Naive thymus-derived CD8-positive, alpha-beta T cell (primary cell): ENCODE measurements around the gene IQSEC1. TPM values are rescaled to one million over a fixed set of nuclear protein-coding genes. Genes with fewer than 3 reads are reported as not detected.

Experiments
- ATAC-seq, 2 donors: fragments of 150-1000 bp; cut with Tn5 transposase in 1 of 2; sonication (Bioruptor Pico), chemical (Tn5 transposase) in 1 of 2; 1 replicate in 1 of 2; 2 replicates in 1 of 2; pipeline ENCODE4 v1.10.0; 2021; ENCODE audit warnings: mild to moderate bottlenecking in 2 of 2, moderate library complexity in 2 of 2
- POLR2A ChIA-PET: fragments of 350-600 bp; sonication (Branson Sonifier 250); formaldehyde crosslinking; loops from one replicate; lab custom pipeline; 2021; ENCODE audit warnings: antibody characterized with exemption; lab: Charles Lee
- DNase-seq, 10 donors: peaks; one replicate each; pipeline versions ENCODE4 v3.0.0 to v3.0.0-alpha.2; 2020 to 2022
- H3K27ac Mint-ChIP-seq, 10 donors: one replicate each; pipeline ENCODE4 v1.8.0; 2020 to 2022; ENCODE audit warnings: mild to moderate bottlenecking in 10 of 10, mixed read lengths in 10 of 10, moderate library complexity in 4 of 10, inconsistent platforms in 1 of 10
- H3K27me3 Mint-ChIP-seq, 5 donors: one replicate each; pipeline ENCODE4 v1.8.0; 2021 to 2022; ENCODE audit warnings: mixed read lengths in 5 of 5
- H3K36me3 Mint-ChIP-seq, 3 donors: one replicate each; pipeline ENCODE4 v1.8.0; 2020 to 2022; ENCODE audit warnings: mixed read lengths in 3 of 3, mild to moderate bottlenecking in 2 of 3, inconsistent platforms in 1 of 3
- H3K4me1 Mint-ChIP-seq, 4 donors: one replicate each; pipeline ENCODE4 v1.8.0; 2021 to 2022; ENCODE audit warnings: mixed read lengths in 4 of 4
- H3K4me3 Mint-ChIP-seq, 10 donors: one replicate each; pipeline ENCODE4 v1.8.0; 2020 to 2022; ENCODE audit warnings: mild to moderate bottlenecking in 10 of 10, mixed read lengths in 10 of 10, moderate library complexity in 6 of 10, inconsistent platforms in 1 of 10
- H3K9me3 Mint-ChIP-seq, 9 donors: one replicate each; pipeline ENCODE4 v1.8.0; 2020 to 2022; ENCODE audit warnings: mixed read lengths in 9 of 9, mild to moderate bottlenecking in 3 of 9, inconsistent platforms in 1 of 9, moderate library complexity in 1 of 9
- polyA plus RNA-seq, 3 donors: library from polyadenylated mRNA; unstranded; fragments of 300-500 nt; fragmentation: Illumina TruSeq; gene quantifications; one replicate each; pipeline ENCODE4 v1.2.3, GENCODE V29; 2021
- total RNA-seq, 8 experiments: library from RNA in 2 of 8; stranded (reverse) in 2 of 8; gene quantifications; one replicate each; pipeline ENCODE4 v1.2.3 and lab custom pipeline; 2021 to 2026

The IQSEC1 gene
- total and polyA plus RNA-seq, 5 experiments from 2014 or later, result 13.7 to 47.7 (median 23.7) TPM

GRCh38 chr3:12948891-12949711, 124.1 kb downstream of the IQSEC1 start:
- Mint-ChIP-seq H3K4me3 (peak overlapping the region in 2 of 10 donors; percentile 18 to 65), H3K4me1 (peaks cover 34 to 72% (median 67%) of the 10 kb centered on the region in 4 donors), H3K27ac (peak overlapping the region in 7 of 10 donors; percentile 4 to 70 (median 58)), H3K27me3 (no peaks in the 10 kb centered on the region), H3K9me3 (no peaks in the 10 kb centered on the region), H3K36me3 (peaks cover 0 to 5% (median 0%) of the 10 kb centered on the region in 3 donors)
- DNase-seq (no peak), ATAC-seq (peak; percentile 49 to 62)
- POLR2A ChIA-PET, result interaction anchor here (0.8 kb wide), 1 partner anchor 33 kb away, joined by 3 read pairs; no protein-coding TSS in a partner anchor

GRCh38 chr3:12948371-12948770, 124.9 kb downstream of the IQSEC1 start:
- Mint-ChIP-seq H3K4me1 (peaks cover 31 to 66% (median 61%) of the 10 kb centered on the region in 4 donors), H3K27ac (peak overlapping the region in 6 of 10 donors; percentile 33 to 70 (median 54)), H3K27me3 (no peaks in the 10 kb centered on the region), H3K9me3 (no peaks in the 10 kb centered on the region), H3K4me3 (peak overlapping the region in 1 of 10 donors; percentile 65), H3K36me3 (peaks cover 0 to 5% (median 0%) of the 10 kb centered on the region in 3 donors)
- DNase-seq, result no peak
- POLR2A ChIA-PET, result interaction anchor here (0.5 to 0.8 kb wide), 2 partner anchors 32 to 359 kb away, joined by 3 to 4 read pairs; no protein-coding TSS in a partner anchor
- ATAC-seq, result no peak

- H3K9me3 Mint-ChIP-seq, result no peaks in the 10 kb centered on the region
- POLR2A ChIA-PET, result interaction anchor here (0.5 to 0.8 kb wide), 2 partner anchors 31 to 359 kb away, joined by 3 to 4 read pairs; no protein-coding TSS in a partner anchor
- DNase-seq, result no peak
- ATAC-seq, result no peak
- H3K27ac Mint-ChIP-seq, result peak overlapping the region in 5 of 10 donors; percentile 33 to 70 (median 48)
- H3K4me3 Mint-ChIP-seq, result peak overlapping the region in 1 of 10 donors; percentile 22
- H3K4me1 Mint-ChIP-seq, result peaks cover 31 to 64% (median 60%) of the 10 kb centered on the region in 4 donors
- peaks cover 0 to 10% (median 0%) of the 10 kb centered on the region in 3 donors for H3K36me3 Mint-ChIP-seq
- no peaks in the 10 kb centered on the region for H3K27me3 Mint-ChIP-seq
Observed at GRCh38 chr3:12947504-12948369, 125.5 kb downstream of the IQSEC1 start.

GRCh38 chr3:12946649-12947316, 126.4 kb downstream of the IQSEC1 start:
- Mint-ChIP-seq H3K27ac (peak overlapping the region in 3 of 10 donors; percentile 6 to 68 (median 12)), H3K36me3 (peaks cover 0 to 15% (median 2%) of the 10 kb centered on the region in 3 donors), H3K4me1 (peaks cover 27 to 55% (median 52%) of the 10 kb centered on the region in 4 donors), H3K9me3 (no peaks in the 10 kb centered on the region), H3K4me3 (no peak overlapping the region), H3K27me3 (no peaks in the 10 kb centered on the region)
- DNase-seq (no peak), ATAC-seq (no peak)
- POLR2A ChIA-PET, result no interaction called here

GRCh38 chr3:12946251-12946648, 127.0 kb downstream of the IQSEC1 start:
- DNase-seq (no peak), ATAC-seq (no peak)
- POLR2A ChIA-PET, result no interaction called here
- Mint-ChIP-seq H3K9me3 (no peaks in the 10 kb centered on the region), H3K36me3 (peaks cover 0 to 18% (median 2%) of the 10 kb centered on the region in 3 donors), H3K27ac (peak overlapping the region in 5 of 10 donors; percentile 12 to 69 (median 47)), H3K4me3 (no peak overlapping the region), H3K4me1 (peaks cover 23 to 49% (median 47%) of the 10 kb centered on the region in 4 donors), H3K27me3 (no peaks in the 10 kb centered on the region)

GRCh38 chr3:12944849-12945248, 128.4 kb downstream of the IQSEC1 start:
- ATAC-seq (no peak), DNase-seq (no peak)
- H3K4me3 Mint-ChIP-seq, result no peak overlapping the region
- no peaks in the 10 kb centered on the region for H3K9me3 Mint-ChIP-seq
- H3K4me1 Mint-ChIP-seq, result peaks cover 20 to 42% (median 39%) of the 10 kb centered on the region in 4 donors
- peaks cover 0 to 26% (median 2%) of the 10 kb centered on the region in 3 donors for H3K36me3 Mint-ChIP-seq
- H3K27me3 Mint-ChIP-seq, result no peaks in the 10 kb centered on the region
- peak overlapping the region in 3 of 10 donors; percentile 34 to 83 (median 66) for H3K27ac Mint-ChIP-seq
- POLR2A ChIA-PET, result no interaction called here

- DNase-seq (no peak), ATAC-seq (no peak)
- Mint-ChIP-seq H3K4me1 (peaks cover 18 to 38% (median 35%) of the 10 kb centered on the region in 4 donors), H3K9me3 (no peaks in the 10 kb centered on the region), H3K4me3 (no peak overlapping the region), H3K36me3 (peaks cover 0 to 30% (median 2%) of the 10 kb centered on the region in 3 donors), H3K27me3 (no peaks in the 10 kb centered on the region), H3K27ac (peak overlapping the region in 1 of 10 donors; percentile 34)
- POLR2A ChIA-PET, result no interaction called here
Observed at GRCh38 chr3:12944413-12944812, 128.8 kb downstream of the IQSEC1 start.

GRCh38 chr3:12943124-12944021, 129.9 kb downstream of the IQSEC1 start:
- Mint-ChIP-seq H3K4me1 (peaks cover 16 to 27% (median 25%) of the 10 kb centered on the region in 4 donors), H3K27ac (no peak overlapping the region), H3K27me3 (no peaks in the 10 kb centered on the region), H3K36me3 (peaks cover 0 to 39% (median 2%) of the 10 kb centered on the region in 3 donors), H3K9me3 (no peaks in the 10 kb centered on the region), H3K4me3 (no peak overlapping the region)
- POLR2A ChIA-PET, result no interaction called here
- no peak for DNase-seq
- ATAC-seq, result no peak

- H3K9me3 Mint-ChIP-seq, result no peaks in the 10 kb centered on the region
- H3K4me1 Mint-ChIP-seq, result peaks cover 6 to 11% (median 6%) of the 10 kb centered on the region in 4 donors
- H3K36me3 Mint-ChIP-seq, result peaks cover 0 to 45% (median 2%) of the 10 kb centered on the region in 3 donors
- no peak overlapping the region for H3K4me3 Mint-ChIP-seq
- H3K27ac Mint-ChIP-seq, result peak overlapping the region in 1 of 10 donors; percentile 51
- no peaks in the 10 kb centered on the region for H3K27me3 Mint-ChIP-seq
- no peak for ATAC-seq
- DNase-seq, result no peak
- POLR2A ChIA-PET, result no interaction called here
Observed at GRCh38 chr3:12941495-12942023, 131.7 kb downstream of the IQSEC1 start.

GRCh38 chr3:12940854-12941253, 132.4 kb downstream of the IQSEC1 start:
- DNase-seq (no peak), ATAC-seq (no peak)
- peaks cover 0 to 7% (median 3%) of the 10 kb centered on the region in 4 donors for H3K4me1 Mint-ChIP-seq
- H3K36me3 Mint-ChIP-seq, result peaks cover 0 to 45% (median 4%) of the 10 kb centered on the region in 3 donors
- H3K9me3 Mint-ChIP-seq, result no peaks in the 10 kb centered on the region
- peak overlapping the region in 2 of 10 donors; percentile 38 to 65 for H3K27ac Mint-ChIP-seq
- H3K4me3 Mint-ChIP-seq, result no peak overlapping the region
- POLR2A ChIA-PET, result no interaction called here
- H3K27me3 Mint-ChIP-seq, result no peaks in the 10 kb centered on the region

GRCh38 chr3:12939137-12939536, 134.1 kb downstream of the IQSEC1 start:
- H3K27ac Mint-ChIP-seq, result peak overlapping the region in 1 of 10 donors; percentile 44
- peaks cover 0 to 56% (median 4%) of the 10 kb centered on the region in 3 donors for H3K36me3 Mint-ChIP-seq

More at GRCh38 chr3:12939137-12939536, 134.1 kb downstream of the IQSEC1 start:
- Mint-ChIP-seq H3K4me1 (peaks cover 0 to 6% (median 1%) of the 10 kb centered on the region in 4 donors), H3K9me3 (no peaks in the 10 kb centered on the region), H3K4me3 (peak overlapping the region in 1 of 10 donors; percentile 38), H3K27me3 (no peaks in the 10 kb centered on the region)
- ATAC-seq (no peak), DNase-seq (no peak)
- POLR2A ChIA-PET, result no interaction called here
